ENCODE results near the gene PTX4.

Gene PTX4

GRCh38 chr16:1458336-1458976, 30.3 kb downstream of the PTX4 start:
- no peak for DNase-seq

GRCh38 chr16:1457489-1458245, 31.1 kb downstream of the PTX4 start:
- DNase-seq, result no peak

GRCh38 chr16:1456951-1457350, 31.8 kb downstream of the PTX4 start:
- DNase-seq, result no peak

GRCh38 chr16:1455190-1456171, 33.3 kb downstream of the PTX4 start:
- no peak for DNase-seq

- DNase-seq, result no peak
These were observed 34.2 kb downstream of the PTX4 start for GRCh38 chr16:1454561-1454960.

GRCh38 chr16:1453316-1453715, 35.4 kb downstream of the PTX4 start:
- DNase-seq, result no peak

GRCh38 chr16:1452530-1452929, 36.2 kb downstream of the PTX4 start:
- no peak for DNase-seq

GRCh38 chr16:1451702-1452392, 36.9 kb downstream of the PTX4 start:
- no peak for DNase-seq

- DNase-seq, result no peak
These were observed 37.9 kb downstream of the PTX4 start for GRCh38 chr16:1450841-1451240.

GRCh38 chr16:1450218-1450617, 38.5 kb downstream of the PTX4 start:
- DNase-seq, result no peak

GRCh38 chr16:1449201-1449788, 39.4 kb downstream of the PTX4 start:
- no peak for DNase-seq

- DNase-seq, result no peak
These were observed 40.1 kb downstream of the PTX4 start for GRCh38 chr16:1448536-1449116.

- DNase-seq, result no peak
These were observed 40.8 kb downstream of the PTX4 start for GRCh38 chr16:1447965-1448364.

GRCh38 chr16:1446296-1447080, 42.3 kb downstream of the PTX4 start:
- DNase-seq, result no peak

GRCh38 chr16:1445518-1446203, 43.1 kb downstream of the PTX4 start:
- no peak for DNase-seq

GRCh38 chr16:1444730-1445517, 43.8 kb downstream of the PTX4 start:
- no peak for DNase-seq

GRCh38 chr16:1443980-1444729, 44.6 kb downstream of the PTX4 start, which contains the start of gene CCDC154:
Gene CCDC154, minus strand, starts transcription at chr16:1444556. Its CDS starts 234 bp downstream, at chr16:1444322.
- DNase-seq, result no peak

GRCh38 chr16:1443403-1443973, 45.3 kb downstream of the PTX4 start:
- no peak for DNase-seq

Measured in hippocampal formation (tissue), 2 donors.